NCI-H526 treated with DMSO at 0.1 percent for 48 hours (cell line): ENCODE measurements around the gene SUPT6H.

Experiments used
- DNase-seq: peaks from one replicate; lab custom pipeline; 2025; lab: John Stamatoyannopoulos, UW

Gene SUPT6H

DNA sequence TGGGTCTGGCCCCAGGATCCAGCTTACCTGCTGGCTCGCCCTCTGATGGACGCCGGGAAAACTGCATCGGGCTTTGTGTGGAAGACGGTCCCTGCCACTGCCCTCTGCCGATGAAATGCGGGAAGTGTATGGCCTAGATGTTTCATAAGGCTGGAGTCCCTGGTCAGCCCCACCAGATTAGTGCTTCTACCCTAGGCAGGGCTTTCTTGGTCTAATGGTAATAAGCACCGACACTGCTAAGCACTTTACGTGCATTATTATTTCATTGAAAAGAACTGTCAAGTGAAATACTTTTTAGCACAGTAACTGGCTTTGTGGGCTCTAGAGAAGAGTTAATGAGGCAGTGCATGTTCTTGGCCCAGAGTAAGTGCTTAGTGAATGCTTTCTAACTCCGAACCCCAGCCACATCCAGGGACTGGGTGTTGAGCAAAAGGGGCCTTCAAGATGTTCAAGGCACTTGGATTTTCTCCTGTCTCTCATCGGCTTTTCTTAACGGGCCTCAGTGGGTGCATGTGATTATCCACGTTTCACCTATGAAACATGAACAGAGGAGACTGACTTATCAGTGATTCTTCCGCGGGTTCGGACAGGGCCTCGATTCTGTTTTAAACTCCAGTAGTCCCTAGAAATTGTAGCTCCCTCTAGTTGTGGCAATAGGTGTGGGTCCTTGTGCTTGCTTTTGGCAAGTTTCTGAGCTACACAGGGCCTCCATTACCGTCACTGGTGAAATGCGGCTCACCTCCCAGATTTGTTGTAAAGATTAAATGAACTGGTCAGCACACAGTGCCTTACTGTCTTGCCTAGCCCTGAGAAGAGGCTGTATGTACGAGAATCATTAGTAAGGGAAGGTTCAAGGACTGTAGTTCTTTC lies 88.4 kb downstream of the SUPT6H start:
- DNase-seq: peak; percentile 94

DNA sequence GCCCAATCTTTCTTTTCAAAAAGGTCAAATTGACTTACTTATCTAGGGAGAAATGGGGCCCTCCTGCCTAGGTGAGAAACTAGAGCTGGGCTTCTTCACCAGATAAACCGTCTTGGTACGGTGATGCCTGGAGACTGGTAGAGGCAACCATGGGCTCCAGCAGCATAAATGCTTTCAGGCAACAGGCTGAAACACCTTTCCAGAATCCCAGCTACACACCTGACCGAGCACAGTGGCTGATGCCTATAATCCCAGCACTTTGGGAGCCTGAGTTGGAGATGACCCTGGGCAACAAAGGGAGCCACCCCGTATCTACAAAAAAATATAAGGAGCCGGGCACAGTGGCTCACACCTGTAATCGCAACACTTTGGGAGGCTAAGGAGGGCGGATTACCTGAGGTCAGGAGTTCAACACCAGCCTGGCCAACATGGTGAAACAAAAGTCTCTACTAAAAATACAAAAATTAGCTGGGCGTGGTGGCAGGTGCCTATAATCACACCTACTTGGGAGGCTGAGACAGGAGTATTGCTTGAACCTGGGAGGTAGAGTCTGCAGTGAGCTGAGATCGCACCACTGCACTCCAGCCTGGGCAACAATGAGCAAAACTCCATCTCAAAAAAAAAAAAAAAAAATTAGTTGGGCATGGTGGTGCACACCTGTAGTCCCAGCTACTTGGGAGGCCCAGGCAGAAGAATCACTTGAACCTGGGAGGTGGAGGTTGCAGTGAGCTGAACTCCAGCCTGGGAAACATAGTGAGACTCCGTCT lies 89.8 kb downstream of the SUPT6H start:
- no peak for DNase-seq
